SK-N-SH (cell line): ENCODE results near the gene ABLIM2. TPM values are rescaled to one million over a fixed set of nuclear protein-coding genes. Genes with fewer than 3 reads are reported as not detected.

Experiments
- CTCF ChIA-PET: fragments of 300-600, 350-600 bp; formaldehyde crosslinking; extraction: SDS; loops from one replicate; lab custom pipeline; 2021; lab: Yijun Ruan, JAX
- POLR2A ChIA-PET: fragments of 350-600 bp; sonication (Branson Sonifier 250); formaldehyde crosslinking; extraction: SDS; loops from one replicate; lab custom pipeline; 2020; ENCODE audit warnings: antibody characterized with exemption, inconsistent platforms; lab: Yijun Ruan, JAX
- DNase-seq: peaks from one replicate; pipeline ENCODE4 v3.0.0; 2012
- H2AFZ ChIP-seq: fragments of 200-600 bp; sonication (generic); 2 replicates; pipeline ENCODE4 v1.8.1; 2016; ENCODE audit warnings: antibody characterized with exemption, mild to moderate bottlenecking, low read depth
- H3F3A ChIP-seq: fragments of 200-600 bp; sonication (generic); replicated peaks from 2 replicates; pipeline ENCODE3; 2016; ENCODE audit warnings: antibody characterized with exemption, mild to moderate bottlenecking; ENCODE audit not compliant: insufficient read depth
- H3K27ac ChIP-seq, 2 experiments: fragments of 200-500 bp in 1 of 2; fragments of 200-600 bp in 1 of 2; sonication (Bioruptor generic) in 1 of 2; sonication (generic), shearing (Covaris generic) in 1 of 2; 2 replicates each; pipeline versions ENCODE4 v1.5.1 to v1.6.1; 2014 to 2016; ENCODE audit warnings: low read depth in 2 of 2, inconsistent platforms in 1 of 2, low read length in 1 of 2, mild to moderate bottlenecking in 1 of 2, mixed read lengths in 1 of 2
- H3K27me3 ChIP-seq: fragments of 200-600 bp; sonication (generic), shearing (Covaris generic); 2 replicates; pipeline ENCODE4 v1.6.1; 2016; ENCODE audit warnings: mixed run types; ENCODE audit not compliant: insufficient read depth
- H3K36me3 ChIP-seq, 2 experiments: fragments of 200-500 bp in 1 of 2; fragments of 200-600 bp in 1 of 2; sonication (Bioruptor generic) in 1 of 2; sonication (generic) in 1 of 2; replicated peaks in 1 of 2; 2 replicates each; pipeline versions ENCODE3 to v1.5.1; 2014 to 2016; ENCODE audit warnings: low read length in 1 of 2, mild to moderate bottlenecking in 1 of 2; ENCODE audit not compliant: insufficient read depth in 2 of 2, control insufficient read depth in 1 of 2
- H3K4me1 ChIP-seq, 2 experiments: fragments of 200-500 bp in 1 of 2; fragments of 200-600 bp in 1 of 2; sonication (Bioruptor generic) in 1 of 2; sonication (generic), shearing (Covaris generic) in 1 of 2; 2 replicates each; pipeline versions ENCODE4 v1.5.1 to v1.6.1; 2014 to 2016; ENCODE audit warnings: low read depth in 1 of 2, low read length in 1 of 2, mixed run types in 1 of 2; ENCODE audit not compliant: insufficient read depth in 2 of 2, control insufficient read depth in 1 of 2
- H3K4me2 ChIP-seq: fragments of 200-600 bp; sonication (generic), shearing (Covaris generic); 2 replicates; pipeline ENCODE4 v1.6.1; 2017; ENCODE audit warnings: mixed run types
- H3K4me3 ChIP-seq, 2 experiments: fragments of 200-500 bp in 1 of 2; fragments of 200-600 bp in 1 of 2; sonication (Bioruptor generic) in 1 of 2; sonication (generic), shearing (Covaris generic) in 1 of 2; 2 replicates each; pipeline versions ENCODE4 v1.5.1 to v1.8.1; 2014 to 2016; ENCODE audit warnings: low read depth in 2 of 2, inconsistent platforms in 1 of 2, low read length in 1 of 2, mild to moderate bottlenecking in 1 of 2, mixed read lengths in 1 of 2, moderate library complexity in 1 of 2
- H3K79me2 ChIP-seq: fragments of 200-600 bp; sonication (generic); 2 replicates; pipeline ENCODE4 v1.8.1; 2017; ENCODE audit warnings: mild to moderate bottlenecking; ENCODE audit not compliant: insufficient read depth
- H3K9ac ChIP-seq: fragments of 200-600 bp; sonication (generic); 2 replicates; pipeline ENCODE4 v1.6.1; 2017; ENCODE audit warnings: mixed run types
- H3K9me2 ChIP-seq: fragments of 200-600 bp; sonication (generic); 2 replicates; pipeline ENCODE4 v1.6.1; 2017; ENCODE audit warnings: mixed run types
- H3K9me3 ChIP-seq: fragments of 200-600 bp; sonication (generic); 2 replicates; pipeline ENCODE4 v1.6.1; 2017; ENCODE audit warnings: mixed run types, mild to moderate bottlenecking, moderate library complexity
- H4K20me1 ChIP-seq: fragments of 200-600 bp; sonication (generic); 2 replicates; pipeline ENCODE4 v1.6.1; 2017; ENCODE audit warnings: mild to moderate bottlenecking, mixed run types; ENCODE audit not compliant: insufficient read depth
- CHD2 ChIP-seq: fragments of 150-350 bp; IDR thresholded peaks from 2 replicates; pipeline ENCODE4 v1.6.1; 2018; ENCODE audit warnings: low read length; ENCODE audit not compliant: partially characterized antibody
- ELF1 ChIP-seq: IDR thresholded peaks from 2 replicates; pipeline ENCODE4 v1.4.0; 2012
- EP300 ChIP-seq, 2 experiments: IDR thresholded peaks; 2 replicates each; pipeline versions ENCODE4 v1.4.0 to v1.6.1; 2012; ENCODE audit warnings: borderline replicate concordance in 1 of 2, low read depth in 1 of 2, low read length in 1 of 2
- FOSL2 ChIP-seq: IDR thresholded peaks from 2 replicates; pipeline ENCODE4 v1.4.0; 2012; ENCODE audit warnings: low read depth, mild to moderate bottlenecking, moderate library complexity, borderline replicate concordance
- GABPA ChIP-seq: IDR thresholded peaks from 2 replicates; pipeline ENCODE4 v1.4.0; 2012; ENCODE audit warnings: low read depth, mild to moderate bottlenecking
- JUND ChIP-seq: IDR thresholded peaks from 2 replicates; pipeline ENCODE4 v1.4.0; 2012
- MEF2A ChIP-seq: IDR thresholded peaks from 2 replicates; pipeline ENCODE4 v1.4.0; 2012; ENCODE audit warnings: low read depth, borderline replicate concordance
- NFIC ChIP-seq: IDR thresholded peaks from 2 replicates; pipeline ENCODE4 v1.4.0; 2012; ENCODE audit warnings: borderline replicate concordance
- RCOR1 ChIP-seq: fragments of 150-350 bp; IDR thresholded peaks from 2 replicates; pipeline ENCODE4 v1.6.1; 2017; ENCODE audit warnings: antibody characterized with exemption, low read length
- SIN3A ChIP-seq: IDR thresholded peaks from 2 replicates; pipeline ENCODE4 v1.6.1; 2012; ENCODE audit warnings: low read depth, mild to moderate bottlenecking, low read length, moderate library complexity, borderline replicate concordance
- TEAD4 ChIP-seq: IDR thresholded peaks from 2 replicates; pipeline ENCODE4 v1.4.0; 2012; ENCODE audit warnings: mild to moderate bottlenecking, borderline replicate concordance; ENCODE audit not compliant: insufficient read depth
- YY1 ChIP-seq: IDR thresholded peaks from 2 replicates; pipeline ENCODE4 v1.4.0; 2012; ENCODE audit warnings: low read depth, mild to moderate bottlenecking
- WGBS: methylation state at CpG from one replicate; pipeline ENCODE4 v1.1.6; 2017; ENCODE audit warnings: low lambda C conversion rate; 5-methylcytosine and 5-hydroxymethylcytosine counted together
- polyA plus RNA-seq, 3 experiments: library from polyadenylated mRNA; depleted of rRNA; stranded (reverse); fragments of >200 nt; gene quantifications; 2 replicates each; pipeline ENCODE4 v1.2.3, GENCODE V29; 2012
- TF ChIP-seq, protein P1 (sequence below): fragments of 150-350 bp; IDR thresholded peaks from 2 replicates; pipeline ENCODE4 v1.6.1; 2017; ENCODE audit warnings: antibody characterized with exemption, low read length, low read depth, borderline replicate concordance
- TF ChIP-seq, protein P2 (sequence below): IDR thresholded peaks from 2 replicates; pipeline ENCODE4 v1.6.1; 2012; ENCODE audit warnings: mild to moderate bottlenecking, low read depth, low read length, moderate library complexity
- TF ChIP-seq, protein P3 (sequence below): IDR thresholded peaks from 2 replicates; pipeline ENCODE4 v1.4.0; 2012; ENCODE audit warnings: low read depth, borderline replicate concordance

ABLIM2 gene
- polyA plus RNA-seq, 1 of the 3 experiments (the other 2 are of a cell fraction) = 0.53 TPM

DNA sequence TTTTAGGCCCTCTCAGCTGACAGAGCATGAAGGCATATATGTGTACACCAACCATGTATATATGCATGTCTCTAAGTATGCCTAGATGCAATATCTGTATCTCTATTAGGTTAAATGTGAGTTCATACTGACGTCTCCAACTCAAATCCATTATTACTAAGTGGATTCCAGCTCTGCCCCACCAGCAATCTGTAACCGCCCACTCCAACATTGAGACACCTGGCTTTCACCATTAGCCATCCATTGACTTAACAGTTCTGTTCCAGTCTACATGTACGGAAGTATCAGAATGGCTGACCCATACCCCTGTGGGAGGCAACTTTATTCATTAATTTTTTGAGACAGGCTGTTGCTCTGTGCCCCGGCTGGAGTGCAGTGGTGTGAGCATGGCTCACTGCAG is 25.4 kb upstream of the ABLIM2 start:
- ChIA-PET CTCF (interaction anchor here (0.8 kb wide), 1 partner anchor 10 kb away, joined by 3 read pairs; no protein-coding TSS in a partner anchor), POLR2A (no interaction called here)
- Histone ChIP-seq H3K36me3 (no peaks in the 10 kb centered on the region), H3F3A (no peaks in the 10 kb centered on the region), H3K4me3 (no peak overlapping the region), H3K79me2 (no peaks in the 10 kb centered on the region), H3K9me3 (no peaks in the 10 kb centered on the region), H3K4me1 (peaks cover 0 to 12% of the 10 kb centered on the region in 2 experiments; a peak in 1 of 4 replicates), H4K20me1 (no peaks in the 10 kb centered on the region), H2AFZ (no peak overlapping the region), H3K27ac (no peak overlapping the region), H3K27me3 (no peaks in the 10 kb centered on the region; the same call in 1 of the 2 replicates), H3K4me2 (no peak overlapping the region), H3K9me2 (no peaks in the 10 kb centered on the region), H3K9ac (no peak overlapping the region)
- no peak for TF ChIP-seq GABPA
- TF ChIP-seq MEF2A = no peak
- no peak for TF ChIP-seq SIN3A
- TF ChIP-seq, protein P1, sequence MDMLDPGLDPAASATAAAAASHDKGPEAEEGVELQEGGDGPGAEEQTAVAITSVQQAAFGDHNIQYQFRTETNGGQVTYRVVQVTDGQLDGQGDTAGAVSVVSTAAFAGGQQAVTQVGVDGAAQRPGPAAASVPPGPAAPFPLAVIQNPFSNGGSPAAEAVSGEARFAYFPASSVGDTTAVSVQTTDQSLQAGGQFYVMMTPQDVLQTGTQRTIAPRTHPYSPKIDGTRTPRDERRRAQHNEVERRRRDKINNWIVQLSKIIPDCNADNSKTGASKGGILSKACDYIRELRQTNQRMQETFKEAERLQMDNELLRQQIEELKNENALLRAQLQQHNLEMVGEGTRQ = no peak
- TF ChIP-seq FOSL2 = no peak
- no peak for TF ChIP-seq YY1
- no peak for TF ChIP-seq EP300 (IDR thresholded peaks at IDR 0.05; ENCODE audit: borderline replicate concordance in 1 of 2, low read depth in 1 of 2, low read length in 1 of 2)
- no peak for TF ChIP-seq RCOR1
- TF ChIP-seq, protein P2, sequence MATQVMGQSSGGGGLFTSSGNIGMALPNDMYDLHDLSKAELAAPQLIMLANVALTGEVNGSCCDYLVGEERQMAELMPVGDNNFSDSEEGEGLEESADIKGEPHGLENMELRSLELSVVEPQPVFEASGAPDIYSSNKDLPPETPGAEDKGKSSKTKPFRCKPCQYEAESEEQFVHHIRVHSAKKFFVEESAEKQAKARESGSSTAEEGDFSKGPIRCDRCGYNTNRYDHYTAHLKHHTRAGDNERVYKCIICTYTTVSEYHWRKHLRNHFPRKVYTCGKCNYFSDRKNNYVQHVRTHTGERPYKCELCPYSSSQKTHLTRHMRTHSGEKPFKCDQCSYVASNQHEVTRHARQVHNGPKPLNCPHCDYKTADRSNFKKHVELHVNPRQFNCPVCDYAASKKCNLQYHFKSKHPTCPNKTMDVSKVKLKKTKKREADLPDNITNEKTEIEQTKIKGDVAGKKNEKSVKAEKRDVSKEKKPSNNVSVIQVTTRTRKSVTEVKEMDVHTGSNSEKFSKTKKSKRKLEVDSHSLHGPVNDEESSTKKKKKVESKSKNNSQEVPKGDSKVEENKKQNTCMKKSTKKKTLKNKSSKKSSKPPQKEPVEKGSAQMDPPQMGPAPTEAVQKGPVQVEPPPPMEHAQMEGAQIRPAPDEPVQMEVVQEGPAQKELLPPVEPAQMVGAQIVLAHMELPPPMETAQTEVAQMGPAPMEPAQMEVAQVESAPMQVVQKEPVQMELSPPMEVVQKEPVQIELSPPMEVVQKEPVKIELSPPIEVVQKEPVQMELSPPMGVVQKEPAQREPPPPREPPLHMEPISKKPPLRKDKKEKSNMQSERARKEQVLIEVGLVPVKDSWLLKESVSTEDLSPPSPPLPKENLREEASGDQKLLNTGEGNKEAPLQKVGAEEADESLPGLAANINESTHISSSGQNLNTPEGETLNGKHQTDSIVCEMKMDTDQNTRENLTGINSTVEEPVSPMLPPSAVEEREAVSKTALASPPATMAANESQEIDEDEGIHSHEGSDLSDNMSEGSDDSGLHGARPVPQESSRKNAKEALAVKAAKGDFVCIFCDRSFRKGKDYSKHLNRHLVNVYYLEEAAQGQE = no peak
- no peak for TF ChIP-seq NFIC
- TF ChIP-seq CHD2 = no peak
- TF ChIP-seq, protein P3, sequence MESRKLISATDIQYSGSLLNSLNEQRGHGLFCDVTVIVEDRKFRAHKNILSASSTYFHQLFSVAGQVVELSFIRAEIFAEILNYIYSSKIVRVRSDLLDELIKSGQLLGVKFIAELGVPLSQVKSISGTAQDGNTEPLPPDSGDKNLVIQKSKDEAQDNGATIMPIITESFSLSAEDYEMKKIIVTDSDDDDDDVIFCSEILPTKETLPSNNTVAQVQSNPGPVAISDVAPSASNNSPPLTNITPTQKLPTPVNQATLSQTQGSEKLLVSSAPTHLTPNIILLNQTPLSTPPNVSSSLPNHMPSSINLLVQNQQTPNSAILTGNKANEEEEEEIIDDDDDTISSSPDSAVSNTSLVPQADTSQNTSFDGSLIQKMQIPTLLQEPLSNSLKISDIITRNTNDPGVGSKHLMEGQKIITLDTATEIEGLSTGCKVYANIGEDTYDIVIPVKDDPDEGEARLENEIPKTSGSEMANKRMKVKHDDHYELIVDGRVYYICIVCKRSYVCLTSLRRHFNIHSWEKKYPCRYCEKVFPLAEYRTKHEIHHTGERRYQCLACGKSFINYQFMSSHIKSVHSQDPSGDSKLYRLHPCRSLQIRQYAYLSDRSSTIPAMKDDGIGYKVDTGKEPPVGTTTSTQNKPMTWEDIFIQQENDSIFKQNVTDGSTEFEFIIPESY = no peak
- TF ChIP-seq JUND = no peak
- TF ChIP-seq TEAD4 = no peak
- TF ChIP-seq ELF1 = no peak
- no peak for DNase-seq
- WGBS = 74% methylated on average over 4 of the region's 4 CpGs
